ENCODE measurements around the gene LNX2.

The LNX2 gene

GRCh38 chr13:27607125-27607524, 13.2 kb downstream of the LNX2 start:
- Histone ChIP-seq H3K4me3 (replicated peaks; ENCODE audit: insufficient read depth, low read length) (no peak overlapping the region), H3K27ac (replicated peaks) (no peak overlapping the region), H3K27me3 (ENCODE audit: insufficient read depth, poor library complexity, severe bottlenecking) (no peaks in the 10 kb centered on the region)
- TF ChIP-seq SPI1 (IDR thresholded peaks at IDR 0.05; ENCODE audit: borderline replicate concordance, low read depth) (no peak), REST (IDR thresholded peaks at IDR 0.05; ENCODE audit: insufficient replicate concordance, low read depth) (no peak), CTCF (IDR thresholded peaks at IDR 0.05; ENCODE audit: insufficient read depth, low read length) (no peak), GABPA (IDR thresholded peaks at IDR 0.05; ENCODE audit: low read depth) (no peak), POLR2AphosphoS5 (IDR thresholded peaks at IDR 0.05; ENCODE audit: low read depth) (no peak)
- no peak for DNase-seq (ENCODE audit: low read depth in 1 of 2, low spot score in 1 of 2)

- Histone ChIP-seq H3K4me3 (replicated peaks; ENCODE audit: insufficient read depth, low read length) (no peak overlapping the region), H3K27me3 (ENCODE audit: insufficient read depth, poor library complexity, severe bottlenecking) (no peaks in the 10 kb centered on the region), H3K27ac (replicated peaks) (no peak overlapping the region)
- no peak for DNase-seq (ENCODE audit: low read depth in 1 of 2, low spot score in 1 of 2)
- TF ChIP-seq REST (IDR thresholded peaks at IDR 0.05; ENCODE audit: insufficient replicate concordance, low read depth) (no peak), SPI1 (IDR thresholded peaks at IDR 0.05; ENCODE audit: borderline replicate concordance, low read depth) (no peak), GABPA (IDR thresholded peaks at IDR 0.05; ENCODE audit: low read depth) (no peak), POLR2AphosphoS5 (IDR thresholded peaks at IDR 0.05; ENCODE audit: low read depth) (no peak), CTCF (IDR thresholded peaks at IDR 0.05; ENCODE audit: insufficient read depth, low read length) (no peak)
Measured at GRCh38 chr13:27605610-27606200, 14.6 kb downstream of the LNX2 start.

- no peak overlapping the region for H3K27ac ChIP-seq (replicated peaks)
- no peak for TF ChIP-seq CTCF (IDR thresholded peaks at IDR 0.05; ENCODE audit: insufficient read depth, low read length)
- TF ChIP-seq POLR2AphosphoS5 (IDR thresholded peaks at IDR 0.05; ENCODE audit: low read depth): no peak
- no peak for TF ChIP-seq REST (IDR thresholded peaks at IDR 0.05; ENCODE audit: insufficient replicate concordance, low read depth)
- H3K27me3 ChIP-seq (ENCODE audit: insufficient read depth, poor library complexity, severe bottlenecking): no peaks in the 10 kb centered on the region
- no peak overlapping the region for H3K4me3 ChIP-seq (replicated peaks; ENCODE audit: insufficient read depth, low read length)
- no peak for DNase-seq (ENCODE audit: low read depth in 1 of 2, low spot score in 1 of 2)
Measured at GRCh38 chr13:27605099-27605498, 15.2 kb downstream of the LNX2 start.

Measured in HL-60 (cell line).